Tibial nerve (tissue), 4 donors: ENCODE data around the gene SPATA21.

Experiments
- CTCF ChIP-seq, 5 experiments: fragments of 200-600 bp in 3 of 5; fragments of 450-650 bp in 2 of 5; sonication (generic) in 3 of 5; IDR thresholded peaks; one replicate each; pipeline ENCODE4 v1.5.1; 2016 to 2019; ENCODE audit warnings: antibody characterized with exemption in 5 of 5, mild to moderate bottlenecking in 3 of 5, moderate library complexity in 2 of 5
- EP300 ChIP-seq, 2 donors: sonication (generic); formaldehyde crosslinking; IDR thresholded peaks; one replicate each; pipeline ENCODE4 v1.6.1; 2017; ENCODE audit warnings: antibody characterized with exemption in 2 of 2, mild to moderate bottlenecking in 1 of 2
- POLR2A ChIP-seq, 2 donors: fragments of 450-650 bp; IDR thresholded peaks; one replicate each; pipeline ENCODE4 v1.6.1; 2017; ENCODE audit warnings: antibody characterized with exemption in 2 of 2, mild to moderate bottlenecking in 2 of 2, moderate library complexity in 2 of 2

DNA sequence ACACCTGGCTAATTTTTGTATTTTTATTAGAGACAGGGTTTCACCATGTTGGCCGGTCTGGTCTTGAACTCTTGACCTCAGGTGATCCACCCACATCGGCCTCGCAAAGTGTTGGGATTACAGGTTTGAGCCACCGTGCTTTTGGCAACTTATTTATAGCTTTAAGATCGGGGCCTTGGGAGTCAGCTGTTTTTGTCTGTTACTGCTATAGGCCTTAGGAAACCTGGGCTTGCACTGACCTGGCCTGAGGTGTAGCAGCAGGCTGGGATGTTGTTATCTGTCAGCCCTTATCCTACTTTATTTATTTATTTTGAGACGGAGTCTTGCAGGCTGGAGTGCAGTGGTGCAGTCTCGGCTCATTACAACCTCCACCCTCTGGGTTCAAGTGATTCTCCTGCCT, 58.8 kb downstream of the SPATA21 start:
- TF ChIP-seq CTCF (IDR thresholded peaks at IDR 0.05) (no peak), POLR2A (IDR thresholded peaks at IDR 0.05) (no peak), EP300 (IDR thresholded peaks at IDR 0.05) (no peak)
